C4-2B (cell line): Measurements from ENCODE around the gene TMEM147.

Experiments
- ZFX ChIP-seq: fragments of 450-650 bp; IDR thresholded peaks from 2 replicates; pipeline ENCODE4 v1.6.1; 2017
- TF ChIP-seq, protein P1 (sequence below): fragments of 450-650 bp; conservative IDR thresholded peaks from 2 replicates; pipeline ENCODE4 v1.5.1; 2017; ENCODE audit warnings: mild to moderate bottlenecking

DNA sequence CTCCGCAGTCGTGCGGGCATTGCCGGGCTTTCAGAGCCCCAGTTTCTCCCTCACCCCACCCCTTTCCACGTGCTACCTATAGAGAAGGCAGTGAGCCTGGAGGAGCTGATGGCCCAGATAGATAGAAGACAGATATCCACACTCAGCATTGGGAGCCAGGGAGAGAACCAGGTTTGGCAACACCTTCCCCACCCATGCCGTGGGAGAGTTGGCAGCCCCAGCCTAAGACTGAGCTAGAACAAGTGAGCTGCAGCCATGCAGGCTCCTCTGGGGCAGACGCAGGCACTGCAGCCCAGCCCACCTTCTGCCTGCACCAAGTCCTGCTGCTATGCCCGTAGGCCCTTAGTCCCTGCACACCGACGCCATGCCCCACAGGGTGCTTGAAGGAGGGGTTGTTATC, 44.8 kb upstream of the TMEM147 start:
- TF ChIP-seq, protein P1, sequence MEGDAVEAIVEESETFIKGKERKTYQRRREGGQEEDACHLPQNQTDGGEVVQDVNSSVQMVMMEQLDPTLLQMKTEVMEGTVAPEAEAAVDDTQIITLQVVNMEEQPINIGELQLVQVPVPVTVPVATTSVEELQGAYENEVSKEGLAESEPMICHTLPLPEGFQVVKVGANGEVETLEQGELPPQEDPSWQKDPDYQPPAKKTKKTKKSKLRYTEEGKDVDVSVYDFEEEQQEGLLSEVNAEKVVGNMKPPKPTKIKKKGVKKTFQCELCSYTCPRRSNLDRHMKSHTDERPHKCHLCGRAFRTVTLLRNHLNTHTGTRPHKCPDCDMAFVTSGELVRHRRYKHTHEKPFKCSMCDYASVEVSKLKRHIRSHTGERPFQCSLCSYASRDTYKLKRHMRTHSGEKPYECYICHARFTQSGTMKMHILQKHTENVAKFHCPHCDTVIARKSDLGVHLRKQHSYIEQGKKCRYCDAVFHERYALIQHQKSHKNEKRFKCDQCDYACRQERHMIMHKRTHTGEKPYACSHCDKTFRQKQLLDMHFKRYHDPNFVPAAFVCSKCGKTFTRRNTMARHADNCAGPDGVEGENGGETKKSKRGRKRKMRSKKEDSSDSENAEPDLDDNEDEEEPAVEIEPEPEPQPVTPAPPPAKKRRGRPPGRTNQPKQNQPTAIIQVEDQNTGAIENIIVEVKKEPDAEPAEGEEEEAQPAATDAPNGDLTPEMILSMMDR: no peak
- TF ChIP-seq ZFX: no peak
